Urinary bladder (tissue), 4 donors: ENCODE results near the gene PVR. TPM values are rescaled to one million over a fixed set of nuclear protein-coding genes. Genes with fewer than 3 reads are reported as not detected.
"Not testable (repeated sequence)": the region's sequence is repeated elsewhere in the genome, so short reads cannot be mapped to it uniquely, and the experiment has no call there.

Source experiments
- DNase-seq: peaks from one replicate; pipeline ENCODE4 v3.0.0-alpha.2; 2015; ENCODE audit errors: extremely low spot score
- H3K27ac ChIP-seq: one replicate; pipeline ENCODE4 v1.5.1; 2013; ENCODE audit warnings: low read depth, mild to moderate bottlenecking, moderate library complexity
- H3K36me3 ChIP-seq: one replicate; pipeline ENCODE4 v1.6.1; 2013; ENCODE audit warnings: mild to moderate bottlenecking, moderate library complexity; ENCODE audit not compliant: insufficient read depth
- H3K4me1 ChIP-seq: one replicate; pipeline ENCODE4 v1.6.1; 2013; ENCODE audit warnings: mild to moderate bottlenecking, moderate library complexity; ENCODE audit not compliant: insufficient read depth
- H3K4me3 ChIP-seq: one replicate; pipeline ENCODE4 v1.5.1; 2013; ENCODE audit warnings: low read depth, low read length
- WGBS: extraction: QIAGEN DNeasy Blood & Tissue Kit; methylation state at CpG from one replicate; pipeline ENCODE4 v1.1.7; 2013; 5-methylcytosine and 5-hydroxymethylcytosine counted together
- polyA plus RNA-seq: library from polyadenylated mRNA; stranded (reverse); fragments of 200-250 nt; gene quantifications from one replicate; pipeline ENCODE4 v1.2.3, GENCODE V29; 2013
- total RNA-seq: library from RNA; depleted of rRNA; stranded (reverse); fragments of >200 nt; gene quantifications from one replicate; pipeline ENCODE4 v1.2.3, GENCODE V29; 2014
- donor health status: healthy with polysubstance abuse.
- donor health status: healthy.

Gene PVR
- total and polyA plus RNA-seq, 2 donors: 19.3 to 21.3 TPM

DNA sequence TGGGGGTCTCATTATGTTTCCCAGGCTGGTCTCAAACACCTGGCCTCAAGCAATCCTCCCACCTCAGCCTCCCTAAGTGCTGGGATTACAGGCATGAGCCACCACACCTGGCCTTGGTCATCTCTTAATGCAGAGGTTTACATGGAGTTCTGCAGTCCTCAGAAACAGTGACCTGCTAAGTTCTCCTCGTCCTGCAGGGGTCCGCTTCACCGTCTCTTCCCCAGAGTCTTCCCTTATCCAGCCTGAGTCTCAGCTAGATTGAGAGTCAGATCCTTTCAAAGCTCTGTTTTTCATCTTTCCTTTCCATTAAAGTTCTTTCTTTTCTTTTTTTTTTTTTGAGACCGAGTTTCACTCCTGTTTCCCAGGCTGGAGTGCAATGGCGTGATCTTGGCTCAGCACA is 33.2 kb upstream of the PVR start:
- 55% methylated on average over 5 of the region's 5 CpGs for WGBS
- not testable (repeated sequence) for H3K27ac ChIP-seq, H3K36me3 ChIP-seq, H3K4me3 ChIP-seq, DNase-seq, H3K4me1 ChIP-seq

DNA sequence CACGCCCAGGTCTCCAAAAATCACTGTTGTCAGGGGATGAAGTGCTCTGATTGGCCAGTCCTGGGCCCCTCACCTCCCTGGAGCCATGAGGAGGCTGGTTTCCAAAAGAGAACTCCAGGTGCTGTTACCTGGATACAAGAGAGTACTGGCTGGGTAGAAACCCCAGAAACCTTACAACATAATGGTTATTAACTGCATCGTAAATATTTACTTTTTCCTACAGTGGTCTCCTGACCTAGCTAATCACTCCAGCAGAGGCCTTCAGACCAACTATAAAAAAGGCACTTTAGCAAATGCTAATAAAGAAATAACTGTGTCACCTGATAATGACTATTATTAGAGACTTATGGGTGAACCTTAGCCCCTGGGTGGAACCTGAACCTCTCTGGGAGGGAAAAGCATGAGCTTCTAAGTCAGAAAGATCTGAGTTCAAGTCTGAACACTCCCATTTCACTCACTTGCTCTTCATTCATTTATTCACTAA is 31.9 kb upstream of the PVR start:
- WGBS: 82% methylated on average over 2 of the region's 2 CpGs
- Histone ChIP-seq H3K27ac (no peak overlapping the region), H3K36me3 (no peaks in the 10 kb centered on the region), H3K4me1 (no peaks in the 10 kb centered on the region), H3K4me3 (no peak overlapping the region)
- no peak for DNase-seq

DNA sequence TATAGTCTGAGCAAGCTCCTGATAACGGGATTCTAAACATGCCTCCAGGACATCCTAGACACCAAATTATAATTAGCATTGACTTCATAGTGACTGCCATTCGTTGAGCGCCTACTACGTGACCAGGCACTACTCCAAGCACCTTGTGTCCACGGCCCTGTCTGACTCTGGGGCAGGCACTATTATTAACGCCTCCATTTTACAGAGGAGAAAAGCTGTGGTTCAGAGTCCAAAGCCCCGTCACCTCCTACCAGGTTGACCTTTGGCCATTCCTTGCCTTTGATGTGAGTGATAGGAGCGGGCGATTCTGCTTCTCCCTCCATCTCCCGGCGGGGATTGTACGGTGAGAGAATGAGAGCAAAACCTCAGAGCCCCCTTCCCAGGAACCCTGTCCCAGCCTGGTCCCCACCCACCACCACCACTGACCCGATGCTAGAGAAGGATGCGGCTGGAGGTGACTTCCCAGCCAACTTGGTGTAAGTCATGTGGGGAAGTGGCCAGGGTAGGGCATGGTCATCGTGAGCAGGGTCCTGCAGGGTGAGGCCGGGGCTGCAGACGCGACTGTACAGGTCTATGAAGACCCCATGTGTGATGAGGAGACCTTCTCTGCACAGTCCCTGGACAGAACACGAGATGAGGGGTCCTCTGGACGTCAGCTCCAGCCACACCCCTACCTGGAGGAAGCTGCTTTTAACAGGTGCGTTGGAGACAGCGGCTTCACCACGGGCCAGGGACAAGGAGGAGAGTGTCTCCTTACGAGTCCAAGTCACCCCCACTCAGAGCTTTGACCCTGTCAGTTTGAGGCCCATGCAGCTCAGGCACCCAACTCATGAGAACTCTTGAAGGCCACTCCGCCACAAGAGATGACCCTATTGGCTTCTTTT is 30.2 kb upstream of the PVR start, which contains the start of gene IGSF23:
IGSF23 (plus strand) TSS at position 269 of the 884 bp plus-strand sequence; CDS start at position 352, 83 bp downstream.
- 90% methylated on average over 25 of the region's 25 CpGs for WGBS
- Histone ChIP-seq H3K4me3 (no peak within 1 kb of the TSS), H3K36me3 (no peaks in the 10 kb centered on the region), H3K27ac (no peak within 1 kb of the TSS), H3K4me1 (no peaks in the 10 kb centered on the region)
- no peak for DNase-seq

DNA sequence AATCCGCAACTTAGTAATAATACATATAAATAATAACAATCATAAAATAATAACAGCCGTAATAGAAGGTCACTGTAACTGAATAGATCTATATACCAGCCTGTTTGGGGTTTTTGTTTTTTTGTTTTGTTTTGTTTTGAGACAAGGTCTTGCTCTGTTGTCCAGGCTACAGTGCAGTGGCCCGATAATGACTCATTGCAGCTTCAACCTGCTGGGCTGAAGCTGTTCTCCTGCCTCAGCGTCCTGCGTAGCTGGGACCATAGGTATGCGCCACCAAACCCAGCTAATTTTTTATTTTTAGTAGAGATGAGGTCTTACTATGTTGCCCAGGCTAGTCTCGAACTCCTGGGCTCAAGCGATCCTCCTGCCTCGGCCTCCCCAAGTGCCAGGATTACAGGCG is 29.4 kb upstream of the PVR start:
- no peak overlapping the region for H3K4me3 ChIP-seq
- no peaks in the 10 kb centered on the region for H3K36me3 ChIP-seq
- H3K27ac ChIP-seq: no peak overlapping the region
- DNase-seq: no peak
- no peaks in the 10 kb centered on the region for H3K4me1 ChIP-seq
- WGBS: 95% methylated on average over 10 of the region's 10 CpGs

DNA sequence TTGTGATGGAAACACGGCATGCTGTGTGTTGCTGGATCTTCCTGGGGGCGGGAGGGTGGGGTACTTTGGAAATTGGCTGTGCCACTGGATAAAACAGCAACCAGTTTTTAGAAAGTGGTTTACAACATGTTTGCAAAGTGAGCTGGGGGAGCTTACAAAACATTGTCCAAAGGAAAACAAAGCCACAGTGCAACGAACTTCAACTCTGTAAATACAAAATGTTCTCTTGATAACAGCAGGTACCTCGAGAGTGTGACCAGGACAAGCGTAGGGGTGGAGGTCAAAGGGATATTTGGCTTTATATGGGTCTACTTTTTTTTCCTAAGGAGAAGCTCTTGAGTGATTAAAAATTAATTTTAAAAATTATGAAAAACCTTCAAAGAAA is 27.9 kb upstream of the PVR start:
- H3K27ac ChIP-seq: no peak overlapping the region
- H3K4me3 ChIP-seq: no peak overlapping the region
- DNase-seq: no peak
- no peaks in the 10 kb centered on the region for H3K36me3 ChIP-seq
- no peaks in the 10 kb centered on the region for H3K4me1 ChIP-seq
- 54% methylated on average over 5 of the region's 5 CpGs for WGBS

DNA sequence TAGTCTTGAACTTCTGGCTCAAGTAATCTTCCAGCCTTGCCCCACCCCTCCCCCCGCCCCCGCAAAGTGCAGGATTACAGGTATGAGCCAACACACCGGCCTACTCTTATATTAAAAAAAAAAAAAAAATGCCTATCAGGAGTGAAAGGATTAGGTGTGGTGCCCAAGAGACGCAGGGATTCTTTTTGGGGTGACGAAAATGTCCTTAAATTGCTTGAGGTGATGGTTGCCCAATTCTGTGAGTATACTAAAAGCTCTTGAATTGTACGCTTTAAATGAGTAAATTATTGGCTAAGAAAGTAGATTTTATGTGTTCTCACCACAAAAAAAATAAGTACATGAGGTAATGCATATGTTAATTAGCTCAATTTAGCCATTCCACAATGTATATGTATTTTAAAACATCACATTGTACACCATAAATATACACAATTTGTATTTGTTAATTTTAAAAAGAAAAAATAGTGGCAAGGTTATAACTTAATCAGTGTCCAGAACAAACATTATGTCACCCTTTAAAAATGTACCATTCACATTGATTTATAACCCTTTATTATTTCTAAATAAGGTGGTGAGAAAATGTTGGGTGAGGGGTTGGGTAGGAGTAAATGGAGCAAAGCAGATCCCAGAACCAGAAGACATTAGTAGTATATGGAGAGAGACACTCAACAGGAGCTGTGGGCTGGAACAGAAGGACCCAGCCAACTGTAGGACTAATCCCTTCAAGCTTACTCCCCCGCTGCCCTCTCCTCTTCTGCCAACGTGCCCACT is 26.4 kb upstream of the PVR start:
- 84% methylated on average over 8 of the region's 8 CpGs for WGBS

DNA sequence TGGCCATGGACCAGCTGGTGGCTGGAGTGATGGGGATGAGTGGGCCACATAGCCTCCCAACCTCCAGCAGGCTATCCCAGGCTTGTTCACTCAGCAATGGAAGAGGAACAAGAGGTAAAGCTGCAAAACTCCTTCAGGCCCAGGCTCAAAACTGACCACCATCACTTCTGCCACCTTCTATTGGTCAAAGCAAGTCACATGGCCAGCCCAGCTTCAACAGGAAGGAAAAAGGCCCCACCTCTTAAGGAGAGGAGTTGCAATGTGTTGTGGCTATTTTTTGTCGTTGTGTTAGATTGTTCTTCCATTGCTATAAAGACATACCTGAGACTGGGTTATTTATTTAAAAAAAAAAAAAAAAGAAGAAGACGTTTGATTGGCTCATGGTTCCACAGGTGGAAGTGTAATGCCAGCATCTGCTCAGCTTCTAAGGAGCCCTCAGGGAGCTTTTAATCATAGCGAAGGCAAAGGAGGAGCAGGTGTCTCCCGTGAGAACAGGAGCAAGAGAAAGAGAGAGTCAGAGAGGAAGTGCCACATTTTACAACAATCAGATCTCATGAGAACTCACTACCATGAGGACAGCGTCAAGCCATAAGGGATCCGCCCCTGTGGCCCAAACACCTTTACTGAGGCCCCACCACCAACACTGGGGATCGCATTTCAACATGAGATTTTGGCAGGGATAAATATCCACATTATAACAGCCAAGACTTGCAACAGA is 24.9 kb upstream of the PVR start:
- H3K4me1 ChIP-seq: no peaks in the 10 kb centered on the region
- WGBS: 76% methylated on average over 7 of the region's 7 CpGs
- no peak overlapping the region for H3K4me3 ChIP-seq
- H3K27ac ChIP-seq: no peak overlapping the region
- no peaks in the 10 kb centered on the region for H3K36me3 ChIP-seq
- DNase-seq: no peak

More for the DNA sequence above, 26.4 kb upstream of the PVR start:
- no peak for DNase-seq
- no peaks in the 10 kb centered on the region for H3K36me3 ChIP-seq
- H3K27ac ChIP-seq: no peak overlapping the region
- H3K4me3 ChIP-seq: no peak overlapping the region
- H3K4me1 ChIP-seq: no peaks in the 10 kb centered on the region

DNA sequence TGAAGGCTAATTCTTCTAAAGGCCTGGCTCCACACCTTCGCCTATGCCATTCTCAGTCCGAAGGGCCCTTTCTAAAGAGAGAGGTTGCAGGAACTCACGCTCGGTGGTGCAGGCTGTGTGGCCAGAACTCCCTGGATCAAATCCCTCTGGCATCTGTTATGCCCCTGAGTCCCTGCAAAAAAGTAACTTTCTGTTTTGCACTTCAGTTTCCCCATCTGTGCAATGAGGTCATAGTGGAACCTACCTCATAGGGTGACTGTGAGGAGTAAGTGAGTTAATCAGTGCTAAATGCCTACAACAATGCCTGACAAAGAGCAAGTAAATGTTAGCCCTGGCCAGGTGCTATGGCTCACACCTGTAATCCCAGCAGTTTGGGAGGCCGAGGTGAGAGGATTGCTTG is 23.0 kb upstream of the PVR start:
- no peak overlapping the region for H3K27ac ChIP-seq
- H3K4me3 ChIP-seq: no peak overlapping the region
- H3K36me3 ChIP-seq: no peaks in the 10 kb centered on the region
- no peaks in the 10 kb centered on the region for H3K4me1 ChIP-seq
- DNase-seq: no peak
- 90% methylated on average over 5 of the region's 5 CpGs for WGBS

DNA sequence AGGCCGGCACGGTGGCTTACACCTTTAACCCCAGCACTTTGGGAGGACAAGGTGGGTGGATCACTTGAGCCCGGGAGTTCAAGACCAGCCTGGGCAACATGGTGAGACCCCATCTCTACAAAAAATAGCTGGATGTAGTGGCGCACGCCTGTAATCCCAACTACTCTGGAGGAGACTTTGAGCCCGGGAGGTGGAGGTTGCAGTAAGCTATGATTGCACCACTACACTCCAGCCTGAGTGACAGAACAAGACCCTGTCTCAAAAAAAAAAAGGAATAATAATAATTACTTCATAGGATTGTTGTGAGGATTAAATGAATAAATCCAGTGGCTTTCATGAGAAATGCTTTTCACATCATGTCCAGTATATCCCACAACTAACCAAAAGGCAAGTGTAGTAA is 22.3 kb upstream of the PVR start:
- H3K4me3 ChIP-seq: no peak overlapping the region
- no peaks in the 10 kb centered on the region for H3K4me1 ChIP-seq
- no peak overlapping the region for H3K27ac ChIP-seq
- no peak for DNase-seq
- H3K36me3 ChIP-seq: no peaks in the 10 kb centered on the region
- 89% methylated on average over 6 of the region's 6 CpGs for WGBS

DNA sequence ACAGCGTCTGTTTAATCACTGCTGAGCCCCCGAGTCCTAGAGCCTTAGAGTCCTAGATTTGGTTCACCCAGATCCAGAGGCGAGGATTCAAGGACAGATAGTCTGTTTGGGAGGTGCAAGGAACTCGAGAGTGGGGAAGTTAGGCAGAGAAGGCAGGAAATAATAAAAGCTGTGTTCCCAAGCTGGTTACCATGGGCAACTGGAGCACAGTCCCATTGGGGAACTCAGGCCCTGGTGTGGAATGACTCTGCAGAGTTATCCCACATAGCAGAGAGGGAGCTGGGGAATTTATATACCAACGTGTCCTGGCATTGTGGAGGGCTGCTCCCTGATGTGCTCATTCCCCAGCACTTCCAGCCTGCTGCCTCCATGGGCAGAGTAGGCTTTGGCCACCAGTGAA is 20.6 kb upstream of the PVR start:
- H3K36me3 ChIP-seq: no peaks in the 10 kb centered on the region
- H3K27ac ChIP-seq: no peak overlapping the region
- WGBS: 47% methylated on average over 5 of the region's 5 CpGs
- no peak for DNase-seq
- no peaks in the 10 kb centered on the region for H3K4me1 ChIP-seq
- H3K4me3 ChIP-seq: no peak overlapping the region

DNA sequence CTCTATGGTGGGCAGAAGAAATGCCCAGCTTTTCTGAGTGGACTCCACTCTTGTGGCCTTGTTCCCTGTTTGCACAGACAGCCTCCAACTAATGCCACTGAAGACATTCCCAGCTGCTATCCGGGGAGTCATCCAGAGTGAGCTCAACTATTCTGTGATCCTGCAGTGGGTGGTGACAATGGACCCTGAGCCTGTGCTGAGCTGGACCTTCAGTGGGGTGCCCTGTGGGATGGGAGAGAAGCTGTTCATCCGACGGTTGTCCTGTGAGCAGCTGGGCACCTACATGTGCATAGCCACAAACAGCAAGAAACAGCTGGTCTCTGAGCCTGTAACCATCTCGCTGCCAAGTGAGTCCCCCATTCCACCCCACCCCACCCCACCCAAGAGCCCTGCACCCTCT is 20.1 kb upstream of the PVR start:
- no peak for DNase-seq
- H3K27ac ChIP-seq: no peak overlapping the region
- H3K4me3 ChIP-seq: no peak overlapping the region
- no peaks in the 10 kb centered on the region for H3K4me1 ChIP-seq
- WGBS: 85% methylated on average over 4 of the region's 4 CpGs
- H3K36me3 ChIP-seq: no peaks in the 10 kb centered on the region

DNA sequence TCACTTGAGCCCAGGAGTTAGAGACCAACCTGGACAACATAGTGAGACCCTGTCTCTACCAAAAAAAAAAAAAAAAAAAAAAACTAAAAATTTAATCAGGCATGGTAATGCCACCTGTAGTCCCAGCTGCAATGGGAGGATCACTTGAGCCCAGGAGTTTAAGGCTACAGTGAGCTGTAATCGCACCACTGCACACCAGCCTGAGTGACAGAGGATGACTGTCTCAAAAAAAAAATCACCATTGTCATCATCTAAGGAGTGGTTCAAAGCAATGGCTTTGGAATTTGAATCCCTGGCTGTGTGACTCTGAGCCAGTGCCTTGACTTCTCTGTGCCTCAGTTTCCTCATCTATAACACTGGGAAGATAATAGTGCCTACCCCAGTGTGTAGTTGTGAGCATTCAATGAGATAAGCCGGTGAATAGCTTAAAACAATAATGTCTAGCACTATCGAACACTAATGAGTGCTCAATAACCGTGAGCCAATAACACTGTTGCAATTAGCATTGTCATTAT is 18.8 kb upstream of the PVR start:
- Histone ChIP-seq H3K36me3 (no peaks in the 10 kb centered on the region), H3K4me3 (no peak overlapping the region), H3K4me1 (no peaks in the 10 kb centered on the region), H3K27ac (no peak overlapping the region)
- no peak for DNase-seq
- 94% methylated on average over 4 of the region's 4 CpGs for WGBS

DNA sequence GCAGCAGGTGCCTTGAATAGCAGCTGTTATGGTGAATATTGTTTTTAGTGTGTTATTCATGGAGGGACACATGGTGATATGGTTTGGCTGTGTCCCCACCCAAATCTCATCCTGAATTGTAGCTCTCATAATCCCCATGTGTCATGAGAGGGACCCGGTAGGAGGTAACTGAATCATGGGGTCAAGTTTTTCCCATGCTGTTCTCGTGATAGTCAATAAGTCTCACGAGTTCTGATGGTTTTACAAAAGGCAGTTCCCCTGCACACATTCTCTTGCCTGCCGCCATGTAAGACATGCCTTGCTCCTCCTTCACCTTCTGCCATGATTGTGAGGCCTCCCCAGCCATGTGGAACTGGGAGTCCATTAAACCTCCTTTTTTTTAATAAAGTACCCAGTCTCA is 18.1 kb upstream of the PVR start:
- WGBS: 86% methylated on average over 4 of the region's 4 CpGs
- DNase-seq, H3K4me3 ChIP-seq, H3K4me1 ChIP-seq, H3K36me3 ChIP-seq, H3K27ac ChIP-seq: not testable (repeated sequence)
